Hair follicular keratinocyte (primary cell): Measurements from ENCODE around the gene HEPACAM2. TPM values are rescaled to one million over a fixed set of nuclear protein-coding genes. Genes with fewer than 3 reads are reported as not detected.

Experiments used
- total RNA-seq: library from RNA; depleted of rRNA; stranded (reverse); fragments of >200 nt; gene quantifications from 2 replicates; pipeline ENCODE4 v1.2.3, GENCODE V29; 2015

The HEPACAM2 gene
- total RNA-seq: not detected in 2 replicates

GRCh38 chr7:93226310-93226709, at the start of gene HEPACAM2:
TSS of gene HEPACAM2 (minus strand) at chr7:93226469.

GRCh38 chr7:93231799-93232672, 5.8 kb upstream of the HEPACAM2 start, which contains the start of gene VPS50:
TSS of gene VPS50 (plus strand) at chr7:93232366. CDS start at chr7:93232468, 102 bp downstream.

GRCh38 chr7:93148144-93148543, 78.1 kb downstream of the HEPACAM2 start, which contains the start of gene SAMD9L:
TSS of gene SAMD9L (minus strand) at chr7:93148385. CDS start at chr7:93135971, 12,414 bp downstream.

Other genes with a start within 250 kb of the HEPACAM2 start
- gene SAMD9, start 108.5 kb downstream of the HEPACAM2 start, total RNA-seq: 3.4 and 4.0 TPM in 2 replicates
- gene SAMD9L, start 78.1 kb downstream of the HEPACAM2 start, total RNA-seq: 0.70 and 0.99 TPM in 2 replicates
- gene VPS50, start 5.9 kb upstream of the HEPACAM2 start, total RNA-seq: 10.5 and 17.5 TPM in 2 replicates